ENCODE data around the gene HECTD4. TPM values are rescaled to one million over a fixed set of nuclear protein-coding genes. Genes with fewer than 3 reads are reported as not detected.
"Not testable (repeated sequence)": the region's sequence is repeated elsewhere in the genome, so short reads cannot be mapped to it uniquely, and the experiment has no call there.

The HECTD4 gene
- total RNA-seq, 1 experiment from 2014 or later: 3.7 TPM

DNA sequence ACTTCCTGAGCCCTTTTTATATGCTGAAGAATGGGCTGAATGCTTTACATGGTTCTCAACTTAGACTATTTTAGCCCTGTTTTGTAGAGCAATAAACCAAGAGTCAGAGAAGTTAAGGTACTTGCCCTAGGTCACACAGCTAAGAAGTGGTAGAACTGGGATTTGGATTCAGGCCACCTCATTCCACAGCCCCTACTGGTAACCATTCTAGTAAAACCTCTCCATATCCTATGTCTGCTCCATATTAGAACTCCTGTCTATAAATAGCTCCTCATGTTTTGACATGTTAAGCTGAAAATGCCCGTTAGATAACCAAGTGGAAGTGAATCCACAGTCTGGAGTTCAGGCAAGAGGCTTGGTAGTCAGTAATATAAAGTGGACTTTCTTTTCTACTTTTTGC, 111.6 kb downstream of the HECTD4 start:
- no peak for DNase-seq (ENCODE audit: low read depth)

DNA sequence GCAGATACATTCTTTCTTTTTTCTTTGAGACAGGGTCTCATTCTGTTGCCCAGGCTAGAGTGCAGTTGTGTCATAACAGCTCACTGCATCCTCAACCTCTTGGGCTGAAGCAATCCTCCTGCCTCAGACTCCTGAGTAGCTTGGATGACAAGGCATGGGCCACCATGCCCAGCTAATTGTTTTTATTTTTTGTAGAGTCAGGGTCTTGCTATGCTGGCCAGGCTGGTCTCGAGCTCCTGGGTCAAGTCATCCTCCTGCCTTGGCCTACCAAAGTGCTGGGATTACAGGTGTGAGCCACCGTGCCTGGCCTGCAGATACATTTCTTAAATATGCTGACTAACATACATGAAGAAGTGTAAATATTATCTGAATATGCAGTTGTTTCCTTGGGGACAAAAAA, 115.8 kb downstream of the HECTD4 start:
- no peak for DNase-seq (ENCODE audit: low read depth)

DNA sequence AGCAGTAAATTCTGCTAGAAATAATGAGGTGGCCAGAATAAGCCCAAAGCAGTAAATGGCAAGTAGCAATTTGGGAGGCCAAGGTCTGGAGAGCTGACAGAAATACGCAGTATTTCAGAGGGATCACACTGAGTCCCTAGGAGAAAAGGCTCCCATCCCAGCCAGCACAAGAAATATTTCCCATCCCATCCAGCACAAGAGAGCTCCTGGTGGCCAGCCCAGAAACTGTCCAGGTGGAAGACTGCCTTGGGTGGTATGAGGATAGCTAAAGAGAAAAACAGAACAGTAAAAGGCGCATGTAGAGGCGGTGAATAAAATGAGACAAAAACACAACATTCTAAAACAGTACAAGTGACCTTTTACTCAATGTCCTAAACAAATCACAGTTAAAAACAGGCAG, 120.7 kb downstream of the HECTD4 start:
- DNase-seq (ENCODE audit: low read depth): no peak

DNA sequence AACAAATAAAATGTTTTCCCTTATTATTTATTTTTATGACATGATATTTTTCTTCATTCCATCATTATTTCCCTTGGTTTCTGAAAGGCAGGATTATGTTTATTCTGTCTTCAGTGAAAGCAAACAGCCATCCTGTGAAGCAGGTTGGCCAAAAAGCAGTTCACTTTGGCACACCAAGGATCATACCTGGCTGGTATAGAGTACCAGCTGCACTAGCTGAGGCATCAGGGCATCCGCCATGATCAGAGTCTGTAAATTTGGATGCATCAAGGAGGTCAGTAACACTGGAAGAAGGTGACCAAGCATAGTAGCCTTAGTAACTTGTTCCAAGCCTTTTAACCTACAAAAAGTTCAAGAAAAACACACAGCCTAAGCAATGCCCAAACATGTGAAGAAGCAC, 123.3 kb downstream of the HECTD4 start:
- no peak for DNase-seq (ENCODE audit: low read depth)

DNA sequence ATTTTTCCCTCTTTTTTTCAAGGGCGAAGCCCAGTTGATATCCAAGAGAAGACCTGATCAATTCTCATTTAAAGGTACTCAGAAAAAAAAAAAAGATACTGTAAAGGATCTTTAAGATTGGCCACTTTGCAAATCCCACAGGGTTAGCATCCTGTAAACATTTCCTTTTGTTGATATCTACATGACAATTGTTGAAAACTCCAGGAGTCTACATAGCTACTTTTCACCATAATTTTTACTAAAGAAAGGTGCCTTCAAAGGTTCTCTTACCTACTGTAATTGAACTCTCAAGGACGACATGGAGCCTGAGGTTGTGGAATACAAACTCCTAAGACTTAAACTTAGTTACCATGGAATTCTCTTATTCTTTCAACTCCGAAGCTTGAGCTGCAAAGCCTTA, 125.5 kb downstream of the HECTD4 start:
- DNase-seq (ENCODE audit: low read depth): no peak

DNA sequence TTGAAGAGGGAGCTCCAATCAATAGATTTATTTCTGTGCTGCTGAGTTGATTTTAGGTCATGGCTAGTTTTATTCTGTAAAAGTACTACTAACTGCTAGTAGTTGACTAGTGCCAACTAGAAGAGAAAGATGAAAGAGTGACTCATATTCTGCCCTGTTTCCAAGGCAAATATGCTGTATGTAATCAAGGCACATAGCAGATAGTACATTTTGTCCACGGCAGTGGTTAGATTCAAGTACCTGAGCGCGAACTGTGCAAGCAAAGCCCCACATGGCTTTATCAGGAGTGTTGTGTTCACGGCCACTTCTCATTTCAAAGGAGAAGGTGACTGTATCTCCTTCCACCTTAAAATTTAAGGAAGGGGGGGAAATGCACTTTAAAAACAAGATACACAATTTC, 130.0 kb downstream of the HECTD4 start:
- no peak for DNase-seq (ENCODE audit: low read depth)

DNA sequence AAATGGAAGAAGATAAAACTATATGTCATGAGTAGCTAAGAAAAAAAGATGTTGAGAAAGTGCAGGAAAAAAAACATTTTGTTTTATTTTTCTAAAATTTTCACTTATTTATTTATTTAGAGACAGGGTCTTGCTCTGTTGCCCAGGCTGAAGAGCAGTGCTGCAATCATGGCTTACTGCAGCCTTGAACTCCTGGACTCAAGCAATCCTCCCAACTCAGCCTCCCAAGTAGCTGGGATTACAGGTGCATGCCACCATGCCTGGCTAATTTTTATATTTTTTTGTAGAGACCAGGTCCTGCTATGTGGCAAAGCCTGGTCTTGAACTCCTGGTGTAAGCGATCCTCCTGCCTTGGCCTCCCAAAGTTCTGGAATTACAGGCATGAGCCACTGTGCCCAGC, 137.3 kb downstream of the HECTD4 start:
- DNase-seq (ENCODE audit: low read depth): not testable (repeated sequence)

DNA sequence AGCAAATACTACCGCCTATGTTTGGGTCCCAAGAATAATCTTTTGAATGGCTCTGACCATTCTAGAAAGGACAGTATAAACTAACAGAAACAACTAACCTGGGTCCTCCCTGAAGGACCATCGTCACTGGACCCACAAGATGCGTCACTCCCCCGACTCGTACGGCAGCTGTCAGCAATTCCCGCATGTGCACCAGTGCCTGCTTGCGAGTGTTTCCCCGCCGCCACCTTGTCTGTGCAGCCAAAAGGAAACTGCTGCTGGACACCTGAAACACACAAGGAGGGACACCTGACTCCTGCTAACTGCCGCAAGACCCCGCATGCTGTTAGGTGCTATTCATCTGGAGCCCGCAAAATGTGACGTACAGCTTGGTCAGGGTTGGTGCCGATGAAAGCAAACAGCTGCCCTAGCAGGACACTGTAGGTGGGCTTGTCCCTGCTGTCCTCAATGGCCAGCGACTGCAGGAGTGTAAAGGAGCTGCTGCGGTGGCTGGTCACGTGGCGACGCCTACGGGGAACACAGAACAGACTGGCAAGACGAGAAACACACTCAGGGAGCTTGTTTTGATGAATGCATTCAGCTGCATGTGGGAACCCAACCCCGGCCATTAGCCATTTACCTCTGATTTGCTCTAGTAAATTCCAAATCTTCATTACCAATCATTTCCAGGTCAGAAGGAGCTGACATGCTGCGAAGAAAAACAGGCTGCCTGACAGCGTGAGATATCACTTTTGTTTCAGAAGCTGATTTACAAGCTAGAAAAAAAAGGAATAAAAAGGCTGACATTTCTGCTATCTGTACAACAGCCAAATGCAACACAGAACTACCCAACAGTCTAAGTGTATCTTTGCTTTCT, 138.7 kb downstream of the HECTD4 start:
- DNase-seq (ENCODE audit: low read depth): no peak

DNA sequence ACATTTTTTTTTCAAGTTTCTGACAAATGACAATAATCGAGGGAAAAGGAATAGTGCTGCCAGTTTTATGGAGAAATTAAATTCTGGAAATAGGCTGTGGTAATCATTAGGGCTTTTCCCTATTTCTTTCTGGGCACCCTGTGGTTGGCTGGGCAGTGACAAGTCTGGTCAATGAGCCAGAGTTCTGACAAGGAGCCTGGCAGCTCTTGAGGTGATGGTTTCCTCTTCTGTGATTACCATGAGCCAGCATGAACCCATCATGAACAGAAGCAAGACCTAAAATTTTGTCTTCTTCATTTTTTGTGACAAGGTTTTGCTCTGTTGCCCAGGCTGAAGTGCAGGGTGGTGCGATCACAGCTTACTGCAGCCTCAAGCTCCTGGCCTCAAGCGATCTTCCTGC, 141.1 kb downstream of the HECTD4 start:
- DNase-seq (ENCODE audit: low read depth): no peak

DNA sequence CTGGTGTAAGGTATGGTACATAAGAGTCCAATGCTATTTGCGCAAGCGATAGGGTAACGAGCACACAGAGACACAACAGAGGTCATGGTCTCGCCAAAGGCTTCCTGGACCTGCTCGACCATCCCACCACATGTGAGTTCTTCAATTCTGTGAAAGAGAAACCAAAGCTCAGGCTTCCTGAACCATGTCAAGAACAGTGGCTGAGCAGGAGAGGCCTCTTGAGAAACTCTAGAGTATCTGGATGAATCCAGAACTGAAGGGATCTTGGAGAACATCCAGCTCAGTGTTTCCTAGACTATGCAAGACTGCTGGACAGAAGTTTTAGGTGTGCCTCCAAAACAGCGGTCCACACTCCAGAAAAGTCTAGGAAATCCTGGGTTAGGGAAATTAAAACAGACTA, 142.3 kb downstream of the HECTD4 start:
- DNase-seq (ENCODE audit: low read depth): no peak

DNA sequence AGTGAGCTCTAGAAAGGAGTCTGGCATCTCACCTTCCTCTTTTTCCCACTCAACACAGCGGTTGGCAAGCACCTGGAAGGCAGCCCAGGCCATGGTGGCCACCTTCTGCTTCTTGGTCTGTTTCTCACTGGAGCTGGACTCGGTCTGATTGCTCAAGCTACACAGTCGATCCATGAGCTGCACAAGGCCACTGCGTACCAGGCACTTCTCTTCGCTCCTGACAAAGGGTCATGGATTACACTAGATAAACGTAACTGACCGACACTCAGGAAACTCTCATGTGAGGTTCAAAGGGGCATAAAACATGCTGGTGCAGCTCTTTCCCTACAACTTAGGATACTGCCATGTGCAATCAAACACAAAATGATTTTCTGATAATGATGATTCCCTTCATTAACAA, 143.2 kb downstream of the HECTD4 start:
- no peak for DNase-seq (ENCODE audit: low read depth)

DNA sequence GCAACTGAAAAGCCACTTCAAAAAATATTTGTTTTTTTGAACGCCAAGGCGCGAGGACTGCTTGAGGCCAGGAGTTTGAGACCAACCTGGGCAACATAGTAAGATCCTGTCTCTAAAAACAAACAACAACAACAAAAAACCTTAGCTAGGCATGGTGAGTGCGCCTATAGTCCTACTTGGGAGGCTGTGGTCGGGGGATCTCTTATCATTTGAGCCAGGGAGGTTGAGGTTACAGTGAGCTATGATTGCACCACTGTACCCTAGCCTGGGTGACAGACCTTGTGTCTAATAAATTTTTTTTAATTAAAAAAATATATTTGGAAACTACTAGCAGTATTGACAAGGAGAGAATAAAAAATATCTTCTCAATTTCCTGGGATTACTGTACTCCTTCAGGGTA, 143.8 kb downstream of the HECTD4 start:
- no peak for DNase-seq (ENCODE audit: low read depth)

DNA sequence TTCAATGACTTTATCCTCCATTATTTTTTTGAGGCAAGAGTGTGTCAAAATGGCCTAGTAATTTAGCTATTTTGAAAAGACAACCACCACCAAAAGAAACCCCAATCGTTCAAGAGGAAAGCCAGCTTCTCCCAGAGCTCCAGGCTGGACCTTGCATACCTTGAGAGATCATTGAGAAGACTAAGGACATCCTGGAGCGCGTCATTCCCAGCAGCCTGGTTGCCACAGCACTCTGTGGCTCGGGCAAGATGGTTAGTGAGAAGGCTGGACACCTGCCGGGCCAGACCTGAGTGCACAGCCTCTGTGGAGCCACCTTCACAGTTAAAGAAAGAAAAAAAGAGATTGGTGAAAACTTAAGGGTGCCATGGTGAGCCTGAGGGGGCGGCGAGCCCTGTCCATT, 145.4 kb downstream of the HECTD4 start:
- DNase-seq (ENCODE audit: low read depth): no peak

DNA sequence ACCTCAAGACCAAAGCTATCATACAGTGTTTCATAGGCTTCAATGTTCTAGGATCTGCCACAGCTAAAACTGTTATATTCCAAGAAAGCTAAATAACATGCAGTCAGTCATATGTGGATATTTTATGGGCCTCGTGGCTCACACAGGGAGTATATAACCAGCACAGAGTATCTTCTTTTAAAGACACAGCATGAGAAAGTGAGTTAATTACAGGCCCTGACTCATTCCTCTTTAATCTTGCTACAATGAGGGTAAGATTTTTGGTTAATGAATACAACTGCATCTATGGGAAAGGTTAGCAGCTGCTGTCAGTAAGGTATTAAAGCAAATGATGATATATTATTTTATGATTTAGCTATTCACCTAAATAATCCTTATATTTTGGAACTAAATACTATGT, 145.8 kb downstream of the HECTD4 start:
- DNase-seq (ENCODE audit: low read depth): peak; percentile 4

DNA sequence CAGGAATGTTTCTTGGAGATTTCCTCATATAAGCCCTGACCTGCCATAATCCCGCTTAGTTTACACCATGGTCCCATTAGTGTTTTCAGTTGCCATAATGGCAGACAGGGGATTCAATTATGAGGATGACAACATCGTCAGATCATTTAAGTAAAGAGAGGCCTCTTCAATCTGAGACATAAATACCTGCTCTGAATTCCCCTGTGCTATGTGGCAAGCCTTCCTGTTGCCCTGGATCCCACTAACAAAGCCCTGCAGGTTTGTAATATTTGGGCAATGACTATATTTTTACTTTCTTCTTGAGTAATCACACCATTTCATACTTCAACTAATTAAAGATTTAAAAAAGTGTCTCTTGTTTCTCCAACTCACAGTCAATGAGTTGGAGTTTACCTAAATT, 147.9 kb downstream of the HECTD4 start:
- DNase-seq (ENCODE audit: low read depth): no peak

DNA sequence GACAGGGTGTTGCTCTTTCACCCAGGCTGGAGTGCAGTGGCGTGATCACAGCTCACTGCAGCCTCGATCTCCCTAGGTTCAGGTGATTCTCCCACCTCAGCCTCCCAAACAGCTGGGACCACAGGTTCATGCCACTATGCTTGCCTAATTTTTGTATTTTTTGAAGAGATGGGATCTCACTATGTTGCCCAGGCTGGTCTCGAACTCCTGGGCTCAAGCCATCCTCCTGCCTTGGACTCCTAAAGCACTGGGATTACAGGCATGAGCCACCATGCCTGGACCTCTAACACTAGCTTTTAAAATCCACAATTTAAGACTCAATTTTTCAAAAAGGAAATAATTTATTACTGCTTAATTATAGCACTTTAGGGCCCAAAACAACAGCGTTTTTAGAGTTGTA, 149.0 kb downstream of the HECTD4 start:
- no peak for DNase-seq (ENCODE audit: low read depth)

DNA sequence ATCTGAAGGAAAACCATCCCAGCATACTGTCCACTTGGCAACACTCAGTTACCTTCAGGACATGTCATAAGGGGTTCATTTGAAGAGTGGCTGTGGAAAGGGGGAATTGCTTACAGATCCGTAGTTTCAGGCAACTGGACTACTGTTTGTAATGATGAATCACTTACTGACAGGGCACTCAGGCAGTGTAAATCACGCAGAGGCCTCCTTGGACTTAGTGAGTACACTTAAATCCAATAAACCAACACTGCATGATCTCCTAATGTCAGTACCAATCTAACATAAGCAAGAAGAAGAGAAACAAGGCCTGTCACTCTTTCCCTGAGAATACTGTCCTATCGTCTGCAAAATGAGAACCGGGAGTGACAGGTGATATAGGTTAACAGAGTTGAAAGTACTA, 152.1 kb downstream of the HECTD4 start:
- DNase-seq (ENCODE audit: low read depth): no peak

DNA sequence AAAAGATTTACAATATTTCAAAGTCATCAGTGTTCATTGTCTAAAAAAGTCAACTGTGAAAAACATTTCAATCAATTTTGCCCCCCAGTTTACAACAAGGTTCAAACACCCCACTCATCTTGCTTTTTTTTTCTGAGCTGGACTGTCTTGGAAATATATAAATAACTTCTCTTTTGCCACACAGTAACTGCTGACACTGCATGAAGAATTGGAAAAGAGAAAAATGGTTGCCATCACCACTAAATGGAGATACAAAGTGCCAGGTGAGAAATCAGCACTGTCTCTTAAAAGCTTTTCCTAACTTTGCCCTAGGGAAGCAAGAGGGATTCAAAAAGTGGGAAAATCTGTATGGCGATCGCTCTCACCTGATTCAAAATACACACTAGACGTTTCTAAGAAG, 155.5 kb downstream of the HECTD4 start:
- no peak for DNase-seq (ENCODE audit: low read depth)

DNA sequence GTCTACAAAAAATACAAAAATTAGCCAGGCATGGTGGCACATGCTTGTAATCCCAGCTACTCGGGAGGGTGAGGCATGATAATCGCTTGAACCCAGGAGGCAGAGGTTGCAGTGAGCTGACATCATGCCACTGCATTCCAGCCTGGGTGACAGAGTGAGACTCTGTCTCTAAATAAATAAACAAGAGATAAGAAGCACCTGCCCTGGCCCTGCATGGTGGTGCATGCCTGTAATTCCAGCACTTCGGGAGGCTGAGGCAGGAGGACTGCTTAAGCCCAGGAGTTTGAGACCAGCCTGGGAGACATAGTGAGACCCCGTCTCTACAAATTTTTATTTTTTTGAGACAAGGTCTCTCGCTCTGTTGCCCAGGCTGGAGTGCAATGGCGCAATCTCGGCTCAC, 161.6 kb downstream of the HECTD4 start:
- DNase-seq (ENCODE audit: low read depth): not testable (repeated sequence)

DNA sequence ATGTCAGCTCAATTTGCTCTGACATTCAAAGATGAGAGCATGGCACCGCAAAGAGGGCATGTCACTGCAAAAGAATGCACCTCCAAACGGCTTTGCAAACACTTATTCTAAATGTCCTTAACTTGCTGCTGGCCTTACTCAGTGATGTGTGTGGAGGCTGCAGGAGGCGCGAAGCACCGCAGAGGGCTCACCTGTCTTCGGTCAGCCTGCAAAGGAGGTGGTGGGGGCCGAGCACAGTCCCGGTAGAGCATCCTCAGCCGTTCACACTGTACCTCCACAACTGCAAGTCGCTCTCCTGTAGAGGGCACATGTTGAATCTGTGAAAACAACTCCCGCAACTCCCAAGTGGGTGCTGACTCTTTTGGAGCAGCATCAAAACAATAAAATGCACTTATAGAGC, 163.0 kb downstream of the HECTD4 start:
- DNase-seq (ENCODE audit: low read depth): no peak

DNA sequence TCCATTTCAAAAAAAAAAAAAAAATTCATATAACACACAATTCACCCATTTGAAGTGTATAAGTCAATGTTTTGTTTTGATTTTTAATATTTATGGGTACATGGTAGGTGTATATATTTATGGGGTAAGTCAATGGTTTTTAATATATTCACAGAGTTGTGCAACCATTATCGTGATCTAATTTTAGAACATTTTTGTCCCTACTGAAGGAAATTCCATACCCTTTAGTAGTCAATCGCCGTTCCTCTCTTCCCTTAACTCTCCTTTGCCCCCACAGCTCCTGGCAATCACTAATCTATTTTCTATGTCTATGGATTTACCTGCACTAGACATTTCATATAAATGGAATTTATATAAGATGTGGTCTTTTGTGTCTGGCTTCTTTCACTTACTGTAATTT, 164.1 kb downstream of the HECTD4 start:
- no peak for DNase-seq (ENCODE audit: low read depth)

DNA sequence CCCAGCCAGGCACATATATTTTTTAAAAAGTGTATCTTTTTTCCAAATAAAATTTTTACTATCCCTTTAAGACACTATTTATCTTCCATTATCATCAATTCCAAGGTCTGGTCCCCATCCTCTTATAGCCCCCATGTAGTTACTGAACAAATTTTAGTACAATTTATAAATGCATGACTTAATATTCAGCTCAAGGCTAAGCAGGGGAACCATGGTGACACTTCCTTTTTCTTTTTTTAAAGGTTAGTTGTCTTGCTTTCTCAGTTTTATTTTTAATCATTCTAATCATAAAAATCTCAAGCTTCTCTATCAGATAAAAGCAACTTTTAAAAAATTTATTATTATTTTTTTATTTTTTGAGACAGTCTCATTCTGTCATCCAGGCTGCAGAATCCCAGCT, 164.6 kb downstream of the HECTD4 start:
- no peak for DNase-seq (ENCODE audit: low read depth)

DNA sequence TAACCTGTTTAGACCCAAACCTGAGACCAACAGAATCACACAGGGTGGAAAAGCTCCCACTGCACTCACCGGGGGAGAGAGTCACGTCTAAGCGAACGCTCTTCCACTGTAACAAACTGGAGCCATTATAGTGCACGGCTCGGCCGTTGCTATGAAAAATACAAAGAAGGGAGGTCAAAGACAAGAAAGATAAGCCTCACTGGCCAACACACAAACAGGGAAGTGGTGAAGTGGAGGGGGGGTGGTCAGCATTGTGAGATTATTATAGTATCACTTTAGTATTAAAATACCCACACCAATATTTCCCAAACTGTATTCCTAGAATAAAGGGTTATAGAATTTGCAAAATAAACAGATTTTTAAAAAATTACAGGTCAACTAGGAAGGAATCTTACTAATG, 166.0 kb downstream of the HECTD4 start:
- no peak for DNase-seq (ENCODE audit: low read depth)

DNA sequence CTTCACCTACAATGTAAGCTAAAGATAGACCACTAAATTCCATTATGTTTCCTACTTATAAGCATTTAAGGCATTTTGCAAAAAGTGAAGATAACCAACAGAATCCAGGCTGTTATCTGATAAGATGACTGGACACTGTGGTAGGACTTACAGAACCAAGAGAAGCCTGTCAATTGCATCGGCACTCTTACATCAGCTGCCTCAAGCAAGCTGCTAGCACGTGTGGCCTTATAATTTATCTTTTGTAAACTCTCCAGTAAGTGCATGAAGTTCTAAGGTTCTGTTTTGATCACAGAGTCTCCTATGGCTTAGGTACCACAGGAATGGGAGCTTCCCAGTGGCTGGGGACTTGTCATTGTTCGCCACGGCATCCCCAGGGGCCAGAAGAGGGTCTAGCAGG, 168.2 kb downstream of the HECTD4 start:
- no peak for DNase-seq (ENCODE audit: low read depth)
